Rectal smooth muscle tissue (tissue), 1 donor: ENCODE data around the gene ATP10B.

ENCODE experiments used
- H3K27ac ChIP-seq: one replicate; pipeline ENCODE4 v1.7.0; 2013; ENCODE audit warnings: low read depth, low read length, inconsistent platforms
- H3K27me3 ChIP-seq: one replicate; pipeline ENCODE4 v1.7.0; 2013; ENCODE audit warnings: low read length; ENCODE audit not compliant: control insufficient read depth, insufficient read depth
- H3K36me3 ChIP-seq: one replicate; pipeline ENCODE4 v1.7.0; 2013; ENCODE audit warnings: low read length; ENCODE audit not compliant: control insufficient read depth, insufficient read depth
- H3K4me1 ChIP-seq: one replicate; pipeline ENCODE4 v1.7.0; 2013; ENCODE audit warnings: low read length; ENCODE audit not compliant: control insufficient read depth, insufficient read depth
- H3K4me3 ChIP-seq: one replicate; pipeline ENCODE4 v1.7.0; 2013; ENCODE audit warnings: low read length
- H3K9ac ChIP-seq: one replicate; pipeline ENCODE4 v1.7.0; 2013; ENCODE audit warnings: low read length

The ATP10B gene

DNA sequence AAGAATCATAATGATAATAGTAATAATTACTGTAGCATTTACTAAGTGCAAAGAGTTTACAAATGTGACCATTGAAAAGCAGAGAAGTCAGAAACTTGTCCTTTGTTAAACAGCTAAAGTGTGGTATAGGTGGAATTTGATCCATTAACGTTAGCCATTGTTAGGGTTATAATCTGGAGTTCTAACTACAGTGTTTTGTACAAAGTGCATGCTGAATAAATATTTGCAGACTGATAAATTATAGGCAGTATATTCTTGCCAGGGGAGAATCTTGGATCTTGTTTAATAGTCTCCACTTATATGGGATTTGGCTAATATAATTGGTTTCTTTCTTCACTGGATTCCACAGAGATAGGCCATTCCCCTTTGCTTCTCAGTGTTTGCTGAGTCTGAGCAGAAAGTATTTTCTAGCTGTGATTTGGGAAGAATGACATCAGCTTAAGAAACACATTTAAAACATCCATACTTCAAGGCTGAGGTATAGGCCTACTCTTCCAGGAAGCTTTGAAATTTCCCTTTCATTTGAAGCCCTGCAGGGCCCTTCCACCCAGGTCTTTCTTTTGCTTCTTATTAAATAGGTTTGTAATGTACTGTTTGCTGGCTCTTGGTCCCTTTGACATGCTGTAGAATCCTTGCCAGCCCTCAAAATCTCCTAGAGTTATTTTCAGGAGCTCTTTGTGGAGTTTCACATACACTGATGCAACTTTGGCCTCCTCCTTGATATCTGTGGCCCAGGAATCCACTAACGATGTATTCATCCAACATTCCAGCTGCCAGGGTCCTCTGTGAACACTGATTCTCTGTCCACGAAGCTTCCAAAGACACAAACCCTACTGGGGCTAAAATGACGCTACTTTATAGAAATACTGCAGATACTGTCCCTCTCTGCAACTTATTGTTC, 51.4 kb downstream of the ATP10B start:
- H3K27ac ChIP-seq, result no peak overlapping the region
- H3K9ac ChIP-seq, result no peak overlapping the region

DNA sequence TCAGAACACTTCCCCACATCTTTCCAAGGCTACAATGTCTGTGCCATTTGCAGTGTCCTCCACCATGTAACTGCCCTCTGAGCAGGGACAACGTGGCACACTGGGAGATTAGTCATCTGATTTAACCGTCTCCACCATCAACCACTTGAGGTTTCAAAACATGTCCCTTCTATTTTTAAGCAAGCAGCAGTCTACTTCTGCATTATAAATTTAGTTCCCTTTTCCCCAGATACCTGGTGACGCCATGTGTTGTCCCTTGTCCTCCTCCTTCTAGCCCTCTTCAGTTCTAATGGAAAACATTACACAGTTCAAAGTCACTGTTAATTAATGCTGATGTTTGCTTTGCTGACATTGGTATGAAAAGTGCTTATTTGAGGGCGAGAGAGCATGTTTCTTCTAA, 52.8 kb downstream of the ATP10B start:
- Histone ChIP-seq H3K27ac (no peak overlapping the region), H3K9ac (no peak overlapping the region), H3K4me3 (no peak overlapping the region), H3K4me1 (no peaks in the 10 kb centered on the region), H3K36me3 (no peaks in the 10 kb centered on the region), H3K27me3 (no peaks in the 10 kb centered on the region)

More for the DNA sequence above, 51.4 kb downstream of the ATP10B start:
- Histone ChIP-seq H3K36me3 (no peaks in the 10 kb centered on the region), H3K27me3 (no peaks in the 10 kb centered on the region), H3K4me3 (no peak overlapping the region), H3K4me1 (no peaks in the 10 kb centered on the region)

- Histone ChIP-seq H3K4me1 (no peaks in the 10 kb centered on the region), H3K36me3 (no peaks in the 10 kb centered on the region), H3K27me3 (no peaks in the 10 kb centered on the region), H3K4me3 (no peak overlapping the region), H3K27ac (no peak overlapping the region), H3K9ac (no peak overlapping the region)
Observed at GRCh38 chr5:160797020-160797419, 55.0 kb downstream of the ATP10B start.

GRCh38 chr5:160793530-160793899, 58.5 kb downstream of the ATP10B start:
- Histone ChIP-seq H3K4me1 (no peaks in the 10 kb centered on the region), H3K27me3 (no peaks in the 10 kb centered on the region), H3K9ac (no peak overlapping the region), H3K4me3 (no peak overlapping the region), H3K36me3 (no peaks in the 10 kb centered on the region), H3K27ac (no peak overlapping the region)

- H3K36me3 ChIP-seq, result no peaks in the 10 kb centered on the region
- H3K27ac ChIP-seq, result no peak overlapping the region
- no peak overlapping the region for H3K9ac ChIP-seq
- no peaks in the 10 kb centered on the region for H3K4me1 ChIP-seq
- H3K27me3 ChIP-seq, result no peaks in the 10 kb centered on the region
- no peak overlapping the region for H3K4me3 ChIP-seq
Observed at GRCh38 chr5:160792732-160793529, 59.1 kb downstream of the ATP10B start.

DNA sequence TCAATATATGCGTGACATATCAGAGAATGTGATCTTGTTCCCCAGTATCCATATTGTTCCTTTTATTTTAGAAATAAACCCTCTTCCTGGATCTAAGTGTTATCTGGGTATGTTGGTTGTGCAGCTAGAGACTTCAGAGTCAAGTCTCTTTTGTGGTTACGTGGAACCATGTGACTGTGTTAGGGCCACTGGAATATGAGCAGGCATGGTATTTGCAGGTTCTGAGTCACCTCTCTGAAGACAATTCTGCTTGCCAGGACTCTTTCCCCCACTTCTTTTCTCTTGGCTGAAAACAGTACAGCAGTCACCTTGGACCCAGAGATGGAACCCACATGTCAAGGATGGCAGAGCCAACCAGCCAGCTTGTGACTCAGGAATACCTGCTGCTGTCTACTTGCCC, 59.7 kb downstream of the ATP10B start:
- H3K27ac ChIP-seq, result no peak overlapping the region
- H3K4me1 ChIP-seq, result no peaks in the 10 kb centered on the region
- H3K4me3 ChIP-seq, result no peak overlapping the region
- H3K9ac ChIP-seq, result no peak overlapping the region
- H3K36me3 ChIP-seq, result no peaks in the 10 kb centered on the region
- H3K27me3 ChIP-seq, result no peaks in the 10 kb centered on the region

DNA sequence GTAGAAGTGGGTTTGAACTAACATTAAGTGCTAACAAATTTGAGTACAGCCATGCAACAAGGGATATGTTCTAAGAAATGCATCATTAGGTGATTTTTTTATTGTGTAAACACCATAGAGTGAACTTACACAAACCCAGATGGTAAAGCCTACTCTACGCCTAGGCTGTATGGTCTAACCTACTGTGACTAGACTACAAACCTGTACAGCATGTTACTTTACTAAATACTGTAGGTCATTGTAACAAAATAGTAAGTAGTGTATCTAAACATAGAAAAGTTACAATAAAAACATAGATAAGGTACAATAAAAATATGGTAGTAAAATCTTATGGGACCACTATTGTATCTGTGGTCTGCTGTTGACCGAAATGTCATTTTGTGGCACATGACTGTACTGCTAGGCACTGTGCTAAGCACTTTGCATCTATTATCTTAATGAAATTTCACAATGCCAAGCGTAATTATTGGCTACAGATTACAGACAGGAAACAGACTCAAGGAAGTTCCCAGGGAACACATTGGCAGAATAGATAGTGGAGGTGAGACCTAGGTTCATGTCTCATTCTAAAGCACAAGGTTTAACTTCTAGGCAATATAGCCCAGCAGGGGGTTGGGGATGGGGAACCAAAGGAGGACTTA, 62.7 kb downstream of the ATP10B start:
- no peak overlapping the region for H3K4me3 ChIP-seq
- H3K36me3 ChIP-seq, result no peaks in the 10 kb centered on the region
- no peaks in the 10 kb centered on the region for H3K27me3 ChIP-seq
- no peak overlapping the region for H3K27ac ChIP-seq
- no peak overlapping the region for H3K9ac ChIP-seq
- no peaks in the 10 kb centered on the region for H3K4me1 ChIP-seq

GRCh38 chr5:160788102-160788660, 63.8 kb downstream of the ATP10B start:
- no peak overlapping the region for H3K27ac ChIP-seq
- H3K36me3 ChIP-seq, result no peaks in the 10 kb centered on the region
- no peak overlapping the region for H3K9ac ChIP-seq
- no peaks in the 10 kb centered on the region for H3K27me3 ChIP-seq
- no peaks in the 10 kb centered on the region for H3K4me1 ChIP-seq
- no peak overlapping the region for H3K4me3 ChIP-seq

GRCh38 chr5:160787240-160787639, 64.8 kb downstream of the ATP10B start:
- no peaks in the 10 kb centered on the region for H3K27me3 ChIP-seq
- H3K4me1 ChIP-seq, result no peaks in the 10 kb centered on the region
- H3K36me3 ChIP-seq, result no peaks in the 10 kb centered on the region
- H3K9ac ChIP-seq, result no peak overlapping the region
- no peak overlapping the region for H3K4me3 ChIP-seq
- no peak overlapping the region for H3K27ac ChIP-seq

GRCh38 chr5:160774666-160775315, 77.2 kb downstream of the ATP10B start:
- Histone ChIP-seq H3K27ac (no peak overlapping the region), H3K36me3 (no peaks in the 10 kb centered on the region), H3K4me1 (no peaks in the 10 kb centered on the region), H3K4me3 (no peak overlapping the region), H3K27me3 (no peaks in the 10 kb centered on the region), H3K9ac (no peak overlapping the region)

GRCh38 chr5:160773646-160774410, 78.2 kb downstream of the ATP10B start:
- no peak overlapping the region for H3K4me3 ChIP-seq
- no peaks in the 10 kb centered on the region for H3K4me1 ChIP-seq
- no peaks in the 10 kb centered on the region for H3K27me3 ChIP-seq
- H3K9ac ChIP-seq, result no peak overlapping the region
- H3K27ac ChIP-seq, result no peak overlapping the region
- no peaks in the 10 kb centered on the region for H3K36me3 ChIP-seq
